ENCODE results near the gene CSAG2. TPM values are rescaled to one million over a fixed set of nuclear protein-coding genes. Genes with fewer than 3 reads are reported as not detected.
"Not testable (repeated sequence)": the region's sequence is repeated elsewhere in the genome, so short reads cannot be mapped to it uniquely, and the experiment has no call there.

The CSAG2 gene
- total RNA-seq (2012; rRNA removed), result not detected in 2 replicates

- not testable (repeated sequence) for H3K4me1 ChIP-seq (ENCODE audit: control insufficient read depth, insufficient read depth, low read length)
Observed at GRCh38 chrX:152709173-152709572, at the start of gene CSAG2. TSS of gene CSAG2 (minus strand) at chrX:152709273. CDS start at chrX:152709112, 161 bp downstream.

DNA sequence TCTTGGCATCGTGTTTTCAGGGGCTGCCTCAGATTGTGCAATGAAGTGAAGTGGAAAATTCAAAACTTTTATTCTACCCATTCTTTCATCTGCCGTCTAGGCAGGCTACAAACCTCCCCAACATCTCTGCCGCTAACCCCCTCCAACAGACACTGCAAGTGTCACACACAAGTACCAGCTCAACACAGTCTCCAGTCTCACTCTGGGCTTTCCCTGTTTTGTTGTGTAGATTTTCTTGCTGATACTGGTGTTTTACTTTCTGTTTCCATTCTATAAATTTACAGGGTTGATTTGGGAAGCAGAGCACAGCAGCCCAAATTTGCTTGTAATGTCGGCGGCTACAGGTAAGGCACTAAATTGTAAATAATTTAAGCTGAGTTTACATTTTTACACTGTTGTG is 45.8 kb upstream of the CSAG2 start:
- not testable (repeated sequence) for H3K9me3 ChIP-seq (replicated peaks; ENCODE audit: low read length); H3K4me3 ChIP-seq (ENCODE audit: low read length); H3K27me3 ChIP-seq (ENCODE audit: control insufficient read depth, insufficient read depth, low read length); H3K36me3 ChIP-seq (ENCODE audit: insufficient read depth, low read length); H3K9ac ChIP-seq (ENCODE audit: low read depth, low read length); H3K4me2 ChIP-seq (ENCODE audit: low read length); H3K4me1 ChIP-seq (ENCODE audit: control insufficient read depth, insufficient read depth, low read length)

More at GRCh38 chrX:152709173-152709572, at the start of gene CSAG2:
- not testable (repeated sequence) for H3K4me3 ChIP-seq (ENCODE audit: low read length); H3K9ac ChIP-seq (ENCODE audit: low read depth, low read length); H3K36me3 ChIP-seq (ENCODE audit: insufficient read depth, low read length); H3K9me3 ChIP-seq (replicated peaks; ENCODE audit: low read length); H3K27me3 ChIP-seq (ENCODE audit: control insufficient read depth, insufficient read depth, low read length); H3K4me2 ChIP-seq (ENCODE audit: low read length)

GRCh38 chrX:152753686-152754650 is 44.9 kb upstream of the CSAG2 start, which contains the start of gene MAGEA2:
TSS of gene MAGEA2 (minus strand) at chrX:152753842. CDS start at chrX:152751363, 2,479 bp downstream.
- not testable (repeated sequence) for H3K4me3 ChIP-seq (ENCODE audit: low read length); H3K4me2 ChIP-seq (ENCODE audit: low read length); H3K9ac ChIP-seq (ENCODE audit: low read depth, low read length); H3K36me3 ChIP-seq (ENCODE audit: insufficient read depth, low read length); H3K9me3 ChIP-seq (replicated peaks; ENCODE audit: low read length); H3K27me3 ChIP-seq (ENCODE audit: control insufficient read depth, insufficient read depth, low read length); H3K4me1 ChIP-seq (ENCODE audit: control insufficient read depth, insufficient read depth, low read length)

DNA sequence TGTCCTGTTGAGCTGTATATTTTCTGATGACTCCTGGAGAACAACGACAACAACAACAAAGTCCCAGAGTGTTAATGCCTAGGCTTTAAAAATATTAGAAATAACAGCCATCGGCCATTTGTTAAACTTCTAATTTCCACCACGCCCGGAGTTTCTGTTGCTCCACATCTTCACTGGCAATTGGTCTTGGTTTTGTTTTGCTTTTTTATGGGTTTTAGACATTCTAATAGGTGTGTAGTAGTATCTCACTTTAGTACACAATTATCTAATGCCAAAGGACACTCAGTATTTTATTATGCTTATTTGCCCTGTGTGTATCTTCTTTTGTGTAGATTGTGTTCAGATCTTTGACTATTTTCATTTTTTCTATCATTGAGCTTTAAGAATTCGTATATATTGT is 29.5 kb upstream of the CSAG2 start:
- Histone ChIP-seq H3K9me3 (replicated peaks; ENCODE audit: low read length) (no peaks in the 10 kb centered on the region), H3K9ac (ENCODE audit: low read depth, low read length) (no peak overlapping the region), H3K4me2 (ENCODE audit: low read length) (no peak overlapping the region), H3K36me3 (ENCODE audit: insufficient read depth, low read length) (no peaks in the 10 kb centered on the region), H3K4me3 (ENCODE audit: low read length) (no peak overlapping the region), H3K4me1 (ENCODE audit: control insufficient read depth, insufficient read depth, low read length) (no peaks in the 10 kb centered on the region), H3K27me3 (ENCODE audit: control insufficient read depth, insufficient read depth, low read length) (no peaks in the 10 kb centered on the region)

GRCh38 chrX:152736528-152736927 is 27.5 kb upstream of the CSAG2 start:
- H3K9me3 ChIP-seq (replicated peaks; ENCODE audit: low read length); H3K4me3 ChIP-seq (ENCODE audit: low read length); H3K4me1 ChIP-seq (ENCODE audit: control insufficient read depth, insufficient read depth, low read length); H3K9ac ChIP-seq (ENCODE audit: low read depth, low read length); H3K4me2 ChIP-seq (ENCODE audit: low read length); H3K27me3 ChIP-seq (ENCODE audit: control insufficient read depth, insufficient read depth, low read length); H3K36me3 ChIP-seq (ENCODE audit: insufficient read depth, low read length): not testable (repeated sequence)

GRCh38 chrX:152735860-152736511 is 26.9 kb upstream of the CSAG2 start:
- H3K27me3 ChIP-seq (ENCODE audit: control insufficient read depth, insufficient read depth, low read length), result no peaks in the 10 kb centered on the region
- no peaks in the 10 kb centered on the region for H3K9me3 ChIP-seq (replicated peaks; ENCODE audit: low read length)
- H3K36me3 ChIP-seq (ENCODE audit: insufficient read depth, low read length), result no peaks in the 10 kb centered on the region
- no peak overlapping the region for H3K4me3 ChIP-seq (ENCODE audit: low read length)
- no peak overlapping the region for H3K4me2 ChIP-seq (ENCODE audit: low read length)
- H3K4me1 ChIP-seq (ENCODE audit: control insufficient read depth, insufficient read depth, low read length), result no peaks in the 10 kb centered on the region
- H3K9ac ChIP-seq (ENCODE audit: low read depth, low read length), result no peak overlapping the region

- Histone ChIP-seq H3K4me3 (ENCODE audit: low read length) (no peak overlapping the region), H3K9me3 (replicated peaks; ENCODE audit: low read length) (no peaks in the 10 kb centered on the region)
Observed at GRCh38 chrX:152735101-152735500, 26.0 kb upstream of the CSAG2 start.

DNA sequence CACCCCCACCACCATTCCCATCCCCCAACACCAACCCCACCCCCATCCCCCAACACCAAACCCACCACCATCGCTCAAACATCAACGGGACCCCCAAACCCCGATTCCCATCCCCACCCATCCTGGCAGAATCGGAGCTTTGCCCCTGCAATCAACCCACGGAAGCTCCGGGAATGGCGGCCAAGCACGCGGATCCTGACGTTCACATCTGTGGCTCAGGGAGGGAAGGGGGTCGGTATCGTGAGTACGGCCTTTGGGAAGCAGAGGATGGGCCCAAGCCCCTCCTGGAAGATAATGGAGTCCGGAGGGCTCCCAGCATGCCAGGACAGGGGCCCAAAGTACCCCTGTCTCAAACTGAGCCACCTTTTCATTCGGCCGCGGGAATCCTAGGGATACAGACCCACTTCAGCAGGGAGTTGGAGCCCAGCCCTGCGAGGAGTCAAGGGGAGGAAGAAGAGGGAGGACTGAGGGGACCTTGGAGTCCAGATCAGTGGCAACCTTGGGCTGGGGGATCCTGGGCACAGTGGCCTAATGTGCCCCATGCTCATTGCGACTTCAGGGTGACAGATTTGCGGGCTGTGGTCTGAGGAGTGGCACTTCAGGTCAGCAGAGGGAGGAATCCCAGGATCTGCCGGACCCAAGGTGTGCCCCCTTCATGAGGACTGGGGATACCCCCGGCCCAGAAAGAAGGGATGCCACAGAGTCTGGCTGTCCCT is 25.2 kb upstream of the CSAG2 start:
- H3K9me3 ChIP-seq (replicated peaks; ENCODE audit: low read length); H3K4me1 ChIP-seq (ENCODE audit: control insufficient read depth, insufficient read depth, low read length); H3K36me3 ChIP-seq (ENCODE audit: insufficient read depth, low read length); H3K4me2 ChIP-seq (ENCODE audit: low read length); H3K4me3 ChIP-seq (ENCODE audit: low read length); H3K9ac ChIP-seq (ENCODE audit: low read depth, low read length); H3K27me3 ChIP-seq (ENCODE audit: control insufficient read depth, insufficient read depth, low read length): not testable (repeated sequence)

More at GRCh38 chrX:152735101-152735500, 26.0 kb upstream of the CSAG2 start:
- Histone ChIP-seq H3K27me3 (ENCODE audit: control insufficient read depth, insufficient read depth, low read length) (no peaks in the 10 kb centered on the region), H3K9ac (ENCODE audit: low read depth, low read length) (no peak overlapping the region), H3K4me2 (ENCODE audit: low read length) (no peak overlapping the region), H3K4me1 (ENCODE audit: control insufficient read depth, insufficient read depth, low read length) (no peaks in the 10 kb centered on the region), H3K36me3 (ENCODE audit: insufficient read depth, low read length) (no peaks in the 10 kb centered on the region)

- no peak within 1 kb of the TSS for H3K4me3 ChIP-seq (ENCODE audit: low read length)
- no peak within 1 kb of the TSS for H3K4me2 ChIP-seq (ENCODE audit: low read length)
- no peaks in the 10 kb centered on the region for H3K9me3 ChIP-seq (replicated peaks; ENCODE audit: low read length)
- H3K36me3 ChIP-seq (ENCODE audit: insufficient read depth, low read length), result no peaks in the 10 kb centered on the region
- H3K9ac ChIP-seq (ENCODE audit: low read depth, low read length), result no peak within 1 kb of the TSS
- no peaks in the 10 kb centered on the region for H3K4me1 ChIP-seq (ENCODE audit: control insufficient read depth, insufficient read depth, low read length)
- no peaks in the 10 kb centered on the region for H3K27me3 ChIP-seq (ENCODE audit: control insufficient read depth, insufficient read depth, low read length)
Observed at GRCh38 chrX:152733261-152733975, 24.3 kb upstream of the CSAG2 start, which contains the start of the genes CSAG1 and MAGEA12. TSS of gene CSAG1 (minus strand) at chrX:152733721. CDS start at chrX:152732460, 1,261 bp downstream. TSS of gene MAGEA12 (plus strand) at chrX:152733757. CDS start at chrX:152736162, 2,405 bp downstream.

DNA sequence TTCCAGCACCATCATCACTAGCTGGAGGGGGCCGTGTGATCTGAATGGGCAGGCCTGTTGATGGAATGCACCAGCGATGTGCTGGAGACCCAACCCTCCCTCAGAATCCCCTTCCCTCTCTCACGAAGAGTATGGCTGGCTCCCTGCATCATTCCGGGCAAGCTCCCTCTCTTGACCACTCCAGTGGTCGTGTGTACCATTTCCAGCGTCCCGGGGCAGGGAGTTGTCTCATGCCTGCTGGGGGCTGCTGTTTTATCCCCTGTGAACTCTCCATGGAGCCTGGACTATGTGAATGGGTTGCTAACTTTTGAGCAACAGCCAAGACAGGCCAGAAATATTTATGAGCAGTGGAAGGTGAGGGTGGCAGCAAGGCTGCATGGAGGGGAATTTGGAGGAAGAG is 16.3 kb upstream of the CSAG2 start:
- Histone ChIP-seq H3K4me1 (ENCODE audit: control insufficient read depth, insufficient read depth, low read length) (no peaks in the 10 kb centered on the region), H3K9me3 (replicated peaks; ENCODE audit: low read length) (no peaks in the 10 kb centered on the region), H3K27me3 (ENCODE audit: control insufficient read depth, insufficient read depth, low read length) (no peaks in the 10 kb centered on the region), H3K4me2 (ENCODE audit: low read length) (no peak overlapping the region), H3K4me3 (ENCODE audit: low read length) (no peak overlapping the region), H3K9ac (ENCODE audit: low read depth, low read length) (no peak overlapping the region), H3K36me3 (ENCODE audit: insufficient read depth, low read length) (no peaks in the 10 kb centered on the region)

Measured in skeletal muscle satellite cell (primary cell).